Upper lobe of left lung (tissue), 6 donors: Measurements from ENCODE around the gene IGF2BP3. TPM values are rescaled to one million over a fixed set of nuclear protein-coding genes. Genes with fewer than 3 reads are reported as not detected.

Experiments used
- ATAC-seq, 2 donors: fragments of 200-7000 bp; cut with Tn5 transposase; one replicate each; pipeline ENCODE4 v1.9.1; 2022; ENCODE audit warnings: mild to moderate bottlenecking in 2 of 2, moderate library complexity in 2 of 2; ENCODE audit not compliant: low FRiP score in 2 of 2
- DNase-seq, 2 donors: peaks; one replicate each; pipeline ENCODE4 v3.0.0-alpha.2; 2019 to 2020
- H3K27ac ChIP-seq, 4 donors: fragments of 200-600 bp; sonication (generic); one replicate each; pipeline ENCODE4 v1.5.1; 2016 to 2019
- H3K27me3 ChIP-seq, 4 donors: fragments of 200-600 bp; sonication (generic); one replicate each; pipeline ENCODE4 v1.5.1; 2017 to 2019
- H3K36me3 ChIP-seq, 4 donors: fragments of 200-600 bp; sonication (generic); one replicate each; pipeline ENCODE4 v1.5.1; 2016 to 2019
- H3K4me1 ChIP-seq, 4 donors: fragments of 200-600 bp; sonication (generic); one replicate each; pipeline ENCODE4 v1.5.1; 2018 to 2019
- H3K4me3 ChIP-seq, 4 donors: fragments of 200-600 bp; sonication (generic); one replicate each; pipeline ENCODE4 v1.5.1; 2017 to 2019; ENCODE audit warnings: mild to moderate bottlenecking in 2 of 4, moderate library complexity in 1 of 4
- H3K9me3 ChIP-seq, 4 donors: fragments of 200-600 bp; sonication (generic); one replicate each; pipeline ENCODE4 v1.5.1; 2018 to 2019
- EP300 ChIP-seq, 4 donors: sonication (generic); formaldehyde crosslinking; IDR thresholded peaks; one replicate each; pipeline ENCODE4 v1.5.1; 2017; ENCODE audit warnings: antibody characterized with exemption in 4 of 4, control low read depth in 2 of 4
- POLR2A ChIP-seq, 4 donors: fragments of 450-650 bp; IDR thresholded peaks; one replicate each; pipeline ENCODE4 v1.5.1; 2016 to 2017; ENCODE audit warnings: antibody characterized with exemption in 4 of 4, mild to moderate bottlenecking in 2 of 4
- POLR2AphosphoS5 ChIP-seq, 2 donors: sonication (generic); formaldehyde crosslinking; IDR thresholded peaks; one replicate each; pipeline ENCODE4 v1.5.1; 2017; ENCODE audit warnings: antibody characterized with exemption in 2 of 2
- WGBS, 2 donors: methylation state at CpG; one replicate each; pipeline ENCODE4 v1.1.5; 2017 to 2018; 5-methylcytosine and 5-hydroxymethylcytosine counted together
- total RNA-seq, 6 donors: library from RNA; depleted of rRNA in 4 of 6; stranded (reverse); fragments of >200 nt in 4 of 6; gene quantifications; one replicate each; pipeline versions ENCODE4 v1.1.0 to v1.2.1, GENCODE V29; 2016 to 2021
- TF ChIP-seq, protein P1 (sequence below), 6 experiments: fragments of 450-650 bp in 4 of 6; fragments of 200-600 bp in 2 of 6; sonication (generic) in 2 of 6; IDR thresholded peaks; one replicate each; pipeline ENCODE4 v1.5.1; 2016 to 2019; ENCODE audit warnings: antibody characterized with exemption in 6 of 6
- donor health status: DM: no; HTN: no; CAD: no; lungs with moderate emphysema.
- donor health status: DM: no; HTN: yes; CAD: no; lungs with severe emphysema.

IGF2BP3 gene
- total RNA-seq, 6 donors from 2014 or later, result 0.91 to 1.5 (median 1.1) TPM; not detected in 2

DNA sequence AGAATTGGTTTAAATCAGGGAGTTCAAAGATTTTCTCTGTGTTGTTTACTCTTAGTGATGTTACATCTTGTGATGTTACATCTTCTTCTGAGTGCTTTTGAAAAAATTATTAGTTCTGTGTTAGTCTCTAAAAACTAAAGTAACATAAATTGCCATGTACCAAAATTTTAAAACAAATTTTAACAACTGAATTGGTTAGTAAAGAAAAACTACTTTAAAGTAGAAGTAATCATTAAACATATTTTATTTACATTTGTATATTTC is 5.2 kb upstream of the IGF2BP3 start:
- H3K36me3 ChIP-seq, result no peaks in the 10 kb centered on the region
- no peak for TF ChIP-seq POLR2A (IDR thresholded peaks at IDR 0.05)
- TF ChIP-seq, protein P1, sequence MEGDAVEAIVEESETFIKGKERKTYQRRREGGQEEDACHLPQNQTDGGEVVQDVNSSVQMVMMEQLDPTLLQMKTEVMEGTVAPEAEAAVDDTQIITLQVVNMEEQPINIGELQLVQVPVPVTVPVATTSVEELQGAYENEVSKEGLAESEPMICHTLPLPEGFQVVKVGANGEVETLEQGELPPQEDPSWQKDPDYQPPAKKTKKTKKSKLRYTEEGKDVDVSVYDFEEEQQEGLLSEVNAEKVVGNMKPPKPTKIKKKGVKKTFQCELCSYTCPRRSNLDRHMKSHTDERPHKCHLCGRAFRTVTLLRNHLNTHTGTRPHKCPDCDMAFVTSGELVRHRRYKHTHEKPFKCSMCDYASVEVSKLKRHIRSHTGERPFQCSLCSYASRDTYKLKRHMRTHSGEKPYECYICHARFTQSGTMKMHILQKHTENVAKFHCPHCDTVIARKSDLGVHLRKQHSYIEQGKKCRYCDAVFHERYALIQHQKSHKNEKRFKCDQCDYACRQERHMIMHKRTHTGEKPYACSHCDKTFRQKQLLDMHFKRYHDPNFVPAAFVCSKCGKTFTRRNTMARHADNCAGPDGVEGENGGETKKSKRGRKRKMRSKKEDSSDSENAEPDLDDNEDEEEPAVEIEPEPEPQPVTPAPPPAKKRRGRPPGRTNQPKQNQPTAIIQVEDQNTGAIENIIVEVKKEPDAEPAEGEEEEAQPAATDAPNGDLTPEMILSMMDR (IDR thresholded peaks at IDR 0.05), result no peak
- no peak for TF ChIP-seq EP300 (IDR thresholded peaks at IDR 0.05)
- TF ChIP-seq POLR2AphosphoS5 (IDR thresholded peaks at IDR 0.05), result no peak
- peaks cover 0 to 2% (median 0%) of the 10 kb centered on the region in 4 donors for H3K9me3 ChIP-seq
- H3K4me1 ChIP-seq, result peaks cover 19 to 29% (median 26%) of the 10 kb centered on the region in 4 donors
- H3K27me3 ChIP-seq, result peaks cover 5 to 73% (median 41%) of the 10 kb centered on the region in 4 donors
- no peak for ATAC-seq
- no peak overlapping the region for H3K4me3 ChIP-seq
- no peak for DNase-seq
- no peak overlapping the region for H3K27ac ChIP-seq

DNA sequence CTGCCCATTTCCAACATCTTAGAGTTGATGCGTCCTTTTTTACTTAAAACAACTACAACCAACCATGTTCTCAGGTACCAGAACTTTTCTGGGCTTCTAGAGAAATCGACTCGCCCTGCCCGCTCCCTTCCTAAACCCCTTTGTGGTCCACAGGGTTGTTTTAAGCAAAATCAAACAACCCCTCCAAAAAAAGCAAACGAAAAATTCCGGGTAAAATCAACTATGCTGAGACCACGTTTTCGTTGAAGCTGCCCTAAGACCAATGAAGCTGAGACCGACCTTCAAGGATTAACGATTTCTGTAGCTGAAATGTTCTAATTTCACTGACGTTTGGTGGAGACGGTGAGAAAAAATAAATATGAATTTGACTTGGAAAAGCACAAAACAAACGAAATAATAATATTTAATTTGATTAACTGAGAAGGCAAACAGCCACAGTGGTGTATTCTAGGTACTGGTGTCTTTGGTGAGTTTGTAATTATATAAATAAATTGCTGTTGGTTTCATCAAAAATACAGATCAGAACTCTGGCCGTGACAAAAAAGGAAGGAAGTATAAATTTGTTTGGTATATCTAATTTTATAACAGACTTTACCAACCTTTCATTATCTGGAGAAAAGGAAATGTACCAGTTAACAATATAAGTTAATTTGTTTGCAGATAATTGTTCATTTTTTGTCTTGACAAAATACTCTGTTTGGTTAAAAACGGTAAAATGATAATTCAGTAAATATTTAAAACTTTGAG is 4.7 kb upstream of the IGF2BP3 start:
- DNase-seq, result no peak
- H3K36me3 ChIP-seq, result no peaks in the 10 kb centered on the region
- no peak overlapping the region for H3K27ac ChIP-seq
- 4 to 7% methylated on average over 15 of the region's 15 CpGs for WGBS, 2 donors
- H3K27me3 ChIP-seq, result peaks cover 5 to 75% (median 44%) of the 10 kb centered on the region in 4 donors
- TF ChIP-seq EP300 (IDR thresholded peaks at IDR 0.05) (no peak), POLR2AphosphoS5 (IDR thresholded peaks at IDR 0.05) (peak in 1 of 2 donors; percentile 6)
- H3K4me3 ChIP-seq, result peak overlapping the region in 1 of 4 donors; percentile 45
- H3K4me1 ChIP-seq, result peaks cover 24 to 34% (median 31%) of the 10 kb centered on the region in 4 donors
- peaks cover 0 to 2% (median 0%) of the 10 kb centered on the region in 4 donors for H3K9me3 ChIP-seq
- ATAC-seq, result no peak

DNA sequence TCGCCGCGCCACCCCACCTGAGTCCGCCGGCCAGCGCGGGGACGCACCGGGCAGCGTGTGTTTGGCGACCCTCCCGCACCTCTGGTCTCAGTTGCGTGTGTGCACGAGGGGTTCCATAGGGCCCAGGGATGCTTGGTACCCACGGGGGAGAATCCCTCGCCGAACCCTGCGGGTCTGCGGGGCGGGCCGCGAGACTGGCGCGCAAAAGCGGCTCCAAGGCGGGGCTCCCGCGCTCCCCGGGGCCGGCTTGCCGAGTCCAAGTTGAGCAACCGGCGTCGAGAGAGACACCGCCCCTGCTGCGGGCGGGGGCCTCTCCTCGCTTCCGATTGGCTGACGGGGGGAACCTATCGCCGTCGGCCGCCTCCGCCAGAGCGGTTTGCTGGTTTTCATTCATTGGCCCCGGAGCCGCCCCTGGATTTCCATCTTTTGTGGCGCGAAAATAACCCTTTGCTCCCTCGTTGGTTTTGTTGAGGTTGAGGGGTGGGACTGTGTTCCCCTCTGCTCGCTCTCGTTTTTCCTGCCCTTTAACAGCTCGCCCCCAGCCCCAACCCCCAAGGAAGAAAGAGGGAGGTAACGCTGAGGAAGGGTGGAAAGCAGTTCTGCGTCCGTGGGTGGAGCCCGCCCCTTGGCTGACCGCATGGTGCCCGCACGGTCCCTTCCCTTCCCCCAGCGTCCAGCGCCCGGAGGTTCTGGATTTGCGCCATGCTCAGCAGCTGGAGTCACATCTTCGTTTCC is 4.0 kb upstream of the IGF2BP3 start:
- Histone ChIP-seq H3K27me3 (peaks cover 5 to 82% (median 50%) of the 10 kb centered on the region in 4 donors), H3K9me3 (peaks cover 0 to 2% (median 0%) of the 10 kb centered on the region in 4 donors), H3K27ac (no peak overlapping the region), H3K4me1 (peaks cover 32 to 41% (median 38%) of the 10 kb centered on the region in 4 donors), H3K4me3 (peak overlapping the region in 3 of 4 donors; percentile 28 to 45 (median 32)), H3K36me3 (no peaks in the 10 kb centered on the region)
- WGBS, 2 donors, result 3 to 5% methylated on average over 23 to 38 of the region's 66 CpGs
- no peak for TF ChIP-seq POLR2A (IDR thresholded peaks at IDR 0.05)
- TF ChIP-seq, protein P1 (IDR thresholded peaks at IDR 0.05), result no peak
- TF ChIP-seq EP300 (IDR thresholded peaks at IDR 0.05), result no peak
- TF ChIP-seq POLR2AphosphoS5 (IDR thresholded peaks at IDR 0.05), result no peak
- DNase-seq, result peak; percentile 71 to 92
- peak; percentile 55 to 94 for ATAC-seq

DNA sequence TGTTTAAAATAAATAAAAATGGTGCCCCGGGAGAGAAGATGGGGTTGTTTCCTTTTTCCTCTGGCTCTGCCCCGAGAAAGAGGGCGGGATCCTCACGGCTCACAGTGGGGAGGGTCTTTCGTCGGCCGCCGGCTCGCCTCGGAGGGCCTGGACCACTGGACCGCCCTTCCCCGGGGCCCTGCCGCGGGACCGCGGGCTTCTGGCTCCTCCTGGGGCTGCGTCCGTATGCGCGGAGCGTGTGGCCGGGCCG is 3.5 kb upstream of the IGF2BP3 start:
- Histone ChIP-seq H3K4me1 (peaks cover 37 to 46% (median 43%) of the 10 kb centered on the region in 4 donors), H3K36me3 (no peaks in the 10 kb centered on the region), H3K27ac (no peak overlapping the region), H3K9me3 (peaks cover 0 to 2% (median 0%) of the 10 kb centered on the region in 4 donors), H3K27me3 (peaks cover 5 to 87% (median 55%) of the 10 kb centered on the region in 4 donors), H3K4me3 (peak overlapping the region in 3 of 4 donors; percentile 28 to 45 (median 32))
- TF ChIP-seq, protein P1 (IDR thresholded peaks at IDR 0.05), result no peak
- TF ChIP-seq POLR2AphosphoS5 (IDR thresholded peaks at IDR 0.05), result no peak
- no peak for TF ChIP-seq POLR2A (IDR thresholded peaks at IDR 0.05)
- TF ChIP-seq EP300 (IDR thresholded peaks at IDR 0.05), result no peak
- DNase-seq (no peak), ATAC-seq (no peak)
- 0 to 2% methylated on average over 8 to 12 of the region's 23 CpGs for WGBS, 2 donors

DNA sequence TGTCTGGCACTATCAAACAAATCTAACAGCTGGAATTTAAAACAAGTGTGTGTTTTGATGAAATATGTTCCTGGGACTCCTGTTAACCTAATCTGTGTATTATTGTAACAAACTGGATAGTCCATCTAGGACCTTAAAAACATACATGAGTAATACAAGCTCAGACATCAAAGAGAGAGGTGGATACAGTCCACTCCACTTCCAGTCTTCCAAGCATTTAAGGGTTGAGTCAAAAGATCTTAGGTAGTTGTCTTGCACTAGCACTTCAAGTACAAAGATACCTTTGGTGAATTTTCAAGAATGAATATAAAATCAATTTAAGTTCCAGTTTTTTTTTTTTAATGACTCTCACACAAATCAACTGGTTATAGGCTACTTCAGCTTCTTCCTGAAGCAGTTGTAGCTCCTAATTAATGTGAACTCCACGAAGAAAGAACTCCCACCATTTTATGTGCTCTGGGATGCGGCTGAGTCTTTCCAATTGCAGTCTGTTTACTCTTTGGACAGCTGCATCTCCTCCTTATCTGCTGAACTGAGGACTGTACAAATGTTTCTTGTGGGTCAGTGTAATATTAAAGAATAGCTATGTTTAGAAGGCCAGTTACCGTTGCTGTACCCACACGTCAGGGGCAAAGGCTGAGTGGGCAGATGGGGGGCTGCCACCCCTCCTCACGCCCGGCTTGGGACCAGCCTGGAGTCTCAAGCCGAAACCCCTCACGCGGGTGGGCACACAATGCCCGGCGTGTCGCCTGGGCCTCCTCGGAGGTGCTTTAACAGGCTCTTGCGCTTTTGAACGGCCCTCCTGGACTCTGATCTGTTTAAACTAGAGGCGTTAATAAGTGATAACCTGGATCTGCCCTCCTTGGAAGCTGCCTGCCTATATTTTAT is 2.9 kb upstream of the IGF2BP3 start:
- no peak for ATAC-seq
- peaks cover 5 to 87% (median 61%) of the 10 kb centered on the region in 4 donors for H3K27me3 ChIP-seq
- H3K36me3 ChIP-seq, result no peaks in the 10 kb centered on the region
- peaks cover 0 to 2% (median 0%) of the 10 kb centered on the region in 4 donors for H3K9me3 ChIP-seq
- peaks cover 42 to 52% (median 49%) of the 10 kb centered on the region in 4 donors for H3K4me1 ChIP-seq
- DNase-seq, result peak in 1 of 2 donors; percentile 58
- no peak overlapping the region for H3K27ac ChIP-seq
- no peak for TF ChIP-seq POLR2A (IDR thresholded peaks at IDR 0.05)
- no peak for TF ChIP-seq POLR2AphosphoS5 (IDR thresholded peaks at IDR 0.05)
- TF ChIP-seq EP300 (IDR thresholded peaks at IDR 0.05), result no peak
- TF ChIP-seq, protein P1 (IDR thresholded peaks at IDR 0.05), result no peak
- WGBS, 2 donors, result 12 to 17% methylated on average over 13 to 16 of the region's 16 CpGs
- peak overlapping the region in 1 of 4 donors; percentile 45 for H3K4me3 ChIP-seq
